Left renal cortex interstitium (tissue), 4 donors: Measurements from ENCODE around the gene CDC23. TPM values are rescaled to one million over a fixed set of nuclear protein-coding genes. Genes with fewer than 3 reads are reported as not detected.
A peak's percentile ranks its signal among the peaks of the same experiment; 100 is the strongest.
"Not testable (repeated sequence)": the region's sequence is repeated elsewhere in the genome, so short reads cannot be mapped to it uniquely, and the experiment has no call there.

Experiments used
- DNase-seq, 4 donors: peaks; one replicate each; pipeline ENCODE4 v3.0.0-alpha.2; 2013; ENCODE audit warnings: low read depth in 4 of 4, low spot score in 2 of 4, missing footprints in 1 of 4
- polyA plus RNA-seq, 4 donors: library from polyadenylated mRNA; unstranded; fragments of 120-200 nt; gene quantifications; one replicate each; pipeline ENCODE4 v1.2.1, GENCODE V29; 2013; ENCODE audit not compliant: insufficient read length in 4 of 4

CDC23 gene, protein sequence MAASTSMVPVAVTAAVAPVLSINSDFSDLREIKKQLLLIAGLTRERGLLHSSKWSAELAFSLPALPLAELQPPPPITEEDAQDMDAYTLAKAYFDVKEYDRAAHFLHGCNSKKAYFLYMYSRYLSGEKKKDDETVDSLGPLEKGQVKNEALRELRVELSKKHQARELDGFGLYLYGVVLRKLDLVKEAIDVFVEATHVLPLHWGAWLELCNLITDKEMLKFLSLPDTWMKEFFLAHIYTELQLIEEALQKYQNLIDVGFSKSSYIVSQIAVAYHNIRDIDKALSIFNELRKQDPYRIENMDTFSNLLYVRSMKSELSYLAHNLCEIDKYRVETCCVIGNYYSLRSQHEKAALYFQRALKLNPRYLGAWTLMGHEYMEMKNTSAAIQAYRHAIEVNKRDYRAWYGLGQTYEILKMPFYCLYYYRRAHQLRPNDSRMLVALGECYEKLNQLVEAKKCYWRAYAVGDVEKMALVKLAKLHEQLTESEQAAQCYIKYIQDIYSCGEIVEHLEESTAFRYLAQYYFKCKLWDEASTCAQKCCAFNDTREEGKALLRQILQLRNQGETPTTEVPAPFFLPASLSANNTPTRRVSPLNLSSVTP
- 10 to 100 TPM; 56.6 to 67.5 (median 60.7) TPM for polyA plus RNA-seq

- peak; percentile 91 to 100 (median 96) for DNase-seq
Measured at GRCh38 chr5:138213161-138214029, at the start of gene CDC23. TSS of gene CDC23 (minus strand) at chr5:138213323. CDS start at chr5:138213312, 11 bp downstream.

GRCh38 chr5:138258704-138259292 lies 45.7 kb upstream of the CDC23 start:
- no peak for DNase-seq

GRCh38 chr5:138257583-138257982 lies 44.5 kb upstream of the CDC23 start:
- no peak for DNase-seq

DNA sequence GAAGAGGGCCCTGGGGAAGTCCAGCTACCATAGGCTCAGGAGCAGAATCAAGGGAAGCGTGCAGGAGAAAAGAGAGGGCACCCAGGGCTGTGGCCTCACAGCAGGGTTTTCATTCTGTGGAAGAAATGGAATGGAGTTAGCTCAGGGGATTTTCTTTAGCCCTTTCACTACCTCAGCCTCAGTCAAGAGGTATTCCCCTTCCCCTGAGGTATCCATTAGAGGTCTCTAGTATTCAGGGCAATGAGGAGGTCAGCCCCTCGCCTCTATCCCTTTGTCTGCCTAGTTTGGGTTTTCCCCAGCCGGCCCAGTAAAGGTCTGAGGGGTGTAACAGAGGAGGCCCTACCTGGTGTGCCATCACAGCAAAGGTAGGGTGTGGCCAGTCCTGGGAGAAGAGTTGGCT lies 39.8 kb upstream of the CDC23 start:
- no peak for DNase-seq

DNA sequence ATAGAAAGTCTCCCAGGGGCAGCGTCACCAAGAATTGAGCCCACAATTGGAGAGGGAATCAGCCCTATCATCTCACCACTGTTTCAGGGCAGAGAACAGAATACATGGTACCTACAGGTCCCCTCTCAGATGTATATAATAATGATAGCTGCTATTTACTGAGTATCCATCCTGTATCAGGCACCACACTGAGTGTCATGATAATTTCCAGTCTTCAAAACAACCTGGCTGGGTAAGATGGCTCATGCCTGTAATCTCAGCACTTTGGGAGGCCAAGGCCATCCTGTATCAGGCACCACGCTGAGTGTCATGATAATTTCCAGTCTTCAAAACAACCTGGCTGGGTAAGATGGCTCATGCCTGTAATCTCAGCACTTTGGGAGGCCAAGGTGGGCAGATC lies 34.7 kb upstream of the CDC23 start:
- DNase-seq: not testable (repeated sequence)

DNA sequence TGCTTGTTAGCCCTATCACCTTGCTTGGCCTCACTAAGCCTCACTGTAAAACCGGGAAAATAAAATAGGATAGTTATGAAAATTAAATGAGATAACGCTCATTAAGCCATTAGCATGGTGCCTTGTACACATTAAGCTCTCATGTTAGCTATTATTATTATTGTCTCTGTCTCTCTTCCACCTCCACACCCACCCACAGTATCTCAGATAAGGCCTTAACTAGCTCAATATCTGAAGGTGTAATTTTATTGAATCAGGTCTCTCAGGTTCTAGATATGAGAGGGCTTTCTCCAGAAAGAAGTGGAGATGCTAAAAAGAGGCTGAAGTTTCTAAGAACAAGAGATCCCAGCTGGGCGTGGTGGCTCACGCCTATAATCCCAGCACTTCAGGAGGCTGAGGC lies 33.7 kb upstream of the CDC23 start:
- no peak for DNase-seq

DNA sequence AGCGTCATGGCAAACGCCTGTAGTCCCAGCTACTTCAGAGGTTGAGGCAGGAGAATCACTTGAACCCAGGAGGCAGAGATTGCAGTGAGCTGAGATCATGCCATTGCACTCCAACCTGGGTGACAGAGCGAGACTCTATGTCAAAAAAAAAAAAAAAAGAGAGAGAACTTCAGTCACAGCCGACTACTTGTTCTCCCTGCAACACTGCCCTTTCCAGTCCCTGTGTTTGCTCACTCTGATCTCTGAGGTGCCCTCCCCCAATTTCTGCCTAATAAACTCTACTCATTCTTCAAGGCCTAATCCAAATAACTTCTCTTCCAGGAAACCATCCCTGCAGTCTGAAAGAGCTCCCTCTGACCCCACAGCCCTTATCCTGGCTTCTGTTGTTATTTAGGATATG lies 33.2 kb upstream of the CDC23 start:
- DNase-seq: no peak

DNA sequence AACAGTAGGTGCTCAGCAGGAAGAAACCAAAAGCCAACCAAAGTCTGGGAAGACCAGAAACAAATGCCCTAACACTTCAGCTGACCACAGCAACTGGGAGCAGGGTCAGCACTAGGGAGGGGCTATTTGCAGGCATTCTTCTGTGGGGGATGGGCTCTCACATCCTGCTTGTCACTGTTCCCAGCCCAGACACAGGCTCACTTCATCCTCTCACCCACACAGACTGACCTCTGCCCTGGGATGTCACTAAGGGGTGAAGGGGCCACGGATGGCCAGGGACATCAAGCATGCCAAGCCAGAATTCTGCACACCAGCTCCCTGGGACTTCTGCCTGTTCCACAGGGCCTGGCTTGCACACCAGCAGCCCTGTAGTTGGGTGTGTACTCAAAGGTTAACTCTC lies 32.6 kb upstream of the CDC23 start:
- no peak for DNase-seq

DNA sequence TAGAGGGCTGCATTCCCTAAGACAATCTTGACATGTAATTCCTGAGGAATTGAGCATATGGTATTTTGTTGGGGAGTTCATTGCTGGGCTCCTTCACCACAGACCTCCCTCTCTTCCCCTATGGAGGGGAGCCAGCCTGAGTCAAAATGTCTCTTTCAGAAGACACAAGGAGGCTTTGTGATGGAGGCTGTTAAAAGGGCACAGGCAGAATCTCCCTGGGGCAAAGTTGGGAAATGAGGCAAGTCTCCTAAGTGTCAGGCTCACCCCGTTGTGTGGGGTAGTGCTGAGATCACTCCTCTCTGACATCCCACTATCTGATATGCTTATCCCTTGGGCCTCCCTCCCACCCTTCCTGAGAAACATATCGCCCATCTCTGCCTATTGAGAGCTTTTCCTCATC lies 30.7 kb upstream of the CDC23 start:
- no peak for DNase-seq

DNA sequence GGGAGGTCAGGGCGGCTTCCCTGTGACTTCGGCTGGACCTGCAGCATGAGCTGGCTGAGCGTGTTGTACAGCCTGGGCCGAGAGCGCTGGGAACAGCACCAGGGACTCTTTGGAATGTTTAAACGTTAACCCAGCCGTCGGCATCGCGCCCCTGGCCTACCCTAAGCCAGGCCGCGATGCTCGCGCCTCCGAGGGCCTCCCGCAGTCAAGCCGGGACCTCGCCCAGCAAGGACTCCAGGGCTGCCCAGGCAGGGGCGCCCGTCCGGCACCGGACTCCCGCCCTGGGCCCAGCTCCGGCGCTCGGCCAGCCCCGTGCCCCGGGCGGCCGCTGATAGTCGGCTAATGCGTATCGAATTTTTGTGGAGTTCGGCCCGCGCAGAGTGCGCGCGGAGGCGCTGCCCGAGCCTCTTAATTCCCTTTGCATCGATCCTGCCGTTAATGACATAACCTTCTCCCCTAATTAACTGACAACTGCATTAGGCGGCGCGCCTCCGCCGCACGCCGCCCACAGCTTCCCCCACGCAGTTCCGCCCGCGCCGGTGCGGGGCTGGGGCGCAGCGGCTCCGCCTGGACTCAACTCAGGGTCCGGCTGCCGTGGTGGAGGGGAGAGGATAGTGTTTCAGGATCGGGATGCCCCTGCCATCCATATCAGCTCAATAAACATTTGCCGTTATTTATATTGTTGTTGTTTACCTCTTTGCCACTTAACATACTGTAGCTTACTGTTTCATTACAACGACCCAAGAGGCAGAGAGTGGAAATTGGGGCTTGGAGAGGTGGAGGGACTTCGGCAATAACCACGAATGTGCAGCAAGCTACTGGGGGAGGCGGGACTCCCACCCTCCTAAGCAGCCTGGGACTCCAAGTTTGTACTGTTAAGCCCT lies 28.8 kb upstream of the CDC23 start:
- peak in 3 of 4 donors; percentile 21 to 31 (median 24) for DNase-seq

DNA sequence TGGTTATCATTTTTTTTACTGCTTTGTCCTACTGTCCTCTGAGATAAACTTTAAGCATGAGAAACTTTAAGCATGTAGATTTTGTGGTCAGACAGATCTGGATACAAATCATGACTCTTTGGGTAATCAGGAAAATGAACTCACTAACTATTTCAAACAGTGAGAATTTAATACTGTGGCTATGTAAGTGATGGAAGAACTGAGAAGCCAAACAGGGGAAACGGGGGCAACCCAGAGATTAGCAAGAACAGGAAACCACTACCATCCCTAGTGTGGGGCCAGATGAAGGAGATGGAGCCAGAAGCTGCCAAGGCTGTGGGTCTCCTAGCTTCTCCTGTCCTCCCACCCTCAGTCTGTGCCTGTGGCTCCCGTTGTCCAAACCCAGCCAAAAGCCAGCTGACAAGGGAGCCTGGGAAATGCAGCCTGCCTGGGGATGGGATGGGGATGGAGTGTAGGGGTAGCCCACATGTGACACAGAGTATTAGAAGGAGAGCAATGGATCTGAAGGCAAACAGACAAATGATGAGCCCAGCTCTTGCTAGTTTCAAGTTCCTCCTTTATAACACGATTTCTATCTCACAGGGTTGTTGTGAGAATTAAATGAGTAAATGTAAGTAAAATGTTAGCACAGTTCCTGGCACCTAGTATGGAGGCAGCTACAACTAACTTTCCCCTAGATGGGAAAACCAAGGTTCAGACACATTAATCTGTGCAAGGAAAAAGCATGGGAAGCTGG lies 27.7 kb upstream of the CDC23 start:
- DNase-seq: no peak

DNA sequence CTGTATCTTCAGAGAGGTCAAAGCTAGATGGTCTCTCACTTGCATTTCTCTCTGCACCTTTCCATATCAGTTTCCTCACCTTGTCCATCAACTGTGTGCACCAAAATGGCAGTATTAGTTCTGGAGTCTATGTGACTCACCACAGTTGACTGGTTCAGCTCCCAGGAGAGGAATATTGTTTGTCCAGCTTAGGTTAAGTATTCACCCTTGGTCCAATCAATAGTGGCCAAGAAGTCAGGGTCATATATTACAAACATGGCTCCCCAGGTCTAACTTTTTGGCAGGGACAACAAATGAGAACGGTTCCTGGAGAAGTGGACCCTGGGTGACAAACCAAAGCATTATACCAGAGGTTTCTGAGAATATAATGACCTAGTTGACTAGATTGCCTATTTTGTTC lies 24.9 kb upstream of the CDC23 start:
- DNase-seq: no peak

DNA sequence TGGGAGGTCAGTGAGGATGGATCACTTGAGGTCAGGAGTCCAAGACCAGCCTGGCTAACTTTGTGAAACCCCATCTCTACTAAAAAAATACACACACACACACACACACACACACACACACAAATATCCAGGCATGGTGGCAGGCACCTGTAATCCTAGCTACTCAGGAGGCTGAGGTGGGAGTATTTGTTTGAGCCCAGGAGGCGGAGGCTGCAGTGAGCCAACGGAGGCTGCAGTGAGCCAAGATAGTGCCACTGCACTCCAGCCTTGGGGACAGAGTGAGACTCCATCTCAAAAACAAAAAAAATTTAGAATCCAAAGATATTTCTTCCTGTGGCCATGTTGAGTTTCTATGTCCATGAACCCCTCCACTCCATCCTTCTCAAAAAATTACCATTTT lies 21.5 kb upstream of the CDC23 start:
- no peak for DNase-seq

GRCh38 chr5:138233280-138233679 lies 20.2 kb upstream of the CDC23 start:
- DNase-seq: no peak

GRCh38 chr5:138230981-138231589 lies 18.0 kb upstream of the CDC23 start:
- no peak for DNase-seq

GRCh38 chr5:138230261-138230660 lies 17.1 kb upstream of the CDC23 start:
- no peak for DNase-seq

DNA sequence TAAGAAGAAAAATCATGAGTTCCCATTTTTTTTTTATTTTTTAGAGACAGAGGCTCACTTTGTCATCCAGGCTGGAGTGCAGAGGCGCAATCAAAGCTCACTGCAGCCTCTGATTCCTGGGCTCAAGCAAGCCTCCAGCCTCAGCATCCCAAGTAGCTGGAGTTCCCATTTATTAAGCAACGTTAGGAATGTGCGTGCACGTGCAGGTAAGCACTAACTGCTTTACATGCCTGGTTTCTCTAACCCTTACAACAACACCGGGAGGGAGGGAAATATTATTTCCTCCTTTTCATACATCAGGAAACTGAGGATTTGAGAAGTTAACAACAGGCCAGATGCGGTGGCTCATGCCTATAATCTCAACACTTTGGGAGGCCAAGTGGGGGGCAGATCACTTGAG lies 16.3 kb upstream of the CDC23 start:
- DNase-seq: no peak

DNA sequence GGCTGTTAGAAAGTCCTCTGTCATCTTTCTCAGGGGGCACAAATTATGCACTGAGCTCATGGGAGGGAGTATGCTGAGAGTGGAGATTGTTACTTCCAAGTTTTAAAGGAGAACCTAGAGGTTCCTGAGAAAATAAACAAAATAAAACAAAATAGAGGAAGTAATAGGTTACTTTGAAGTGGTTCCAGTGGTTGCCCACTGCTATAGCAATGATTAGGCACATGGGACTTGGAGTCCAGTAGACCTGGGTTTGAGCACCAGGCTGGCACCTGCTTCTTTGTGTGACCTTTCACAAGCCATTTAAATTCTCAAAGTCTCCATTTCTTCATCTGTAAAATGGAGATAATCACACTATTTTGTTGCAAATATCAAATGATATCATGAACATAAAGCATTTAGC lies 13.8 kb upstream of the CDC23 start:
- DNase-seq: no peak

DNA sequence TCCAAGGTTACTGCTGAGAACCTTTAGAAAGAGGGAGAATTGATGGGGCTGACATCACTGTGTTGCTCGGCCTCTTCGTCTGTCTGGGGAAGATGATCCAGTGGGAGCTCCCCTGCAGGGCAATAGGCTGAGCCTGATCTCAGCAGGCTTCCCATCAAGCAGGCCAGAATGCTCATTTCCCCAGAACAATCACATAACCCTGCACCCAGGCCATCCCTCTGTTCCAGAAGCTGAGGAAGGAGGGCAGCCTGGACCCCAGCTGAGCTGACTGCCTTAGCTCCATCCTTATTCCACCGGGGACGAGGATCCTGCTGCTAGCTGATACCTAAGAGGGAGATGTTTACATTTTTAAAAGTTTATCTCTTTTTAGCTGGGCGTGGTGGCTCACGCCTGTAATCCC lies 11.6 kb upstream of the CDC23 start:
- DNase-seq: no peak
